Adrenal gland (tissue), 5 donors: Measurements from ENCODE around the gene FKBP2.

Experiments
- CTCF ChIP-seq, 6 experiments: fragments of 450-650 bp in 4 of 6; fragments of 200-600 bp in 2 of 6; sonication (generic) in 1 of 6; IDR thresholded peaks; 1 replicate in 5 of 6; 2 replicates in 1 of 6; pipeline versions ENCODE4 v1.5.1 to v1.8.0; 2016 to 2021; ENCODE audit warnings: antibody characterized with exemption in 6 of 6, mild to moderate bottlenecking in 2 of 6, moderate library complexity in 1 of 6
- POLR2A ChIP-seq, 2 donors: fragments of 450-650 bp; IDR thresholded peaks; one replicate each; pipeline ENCODE4 v1.6.1; 2017; ENCODE audit warnings: antibody characterized with exemption in 2 of 2, mild to moderate bottlenecking in 2 of 2, moderate library complexity in 1 of 2
- donor health status: DM: no; HTN: no; CAD: no.

- no peak for TF ChIP-seq CTCF (IDR thresholded peaks at IDR 0.05)
- no peak for TF ChIP-seq POLR2A (IDR thresholded peaks at IDR 0.05)
Measured at GRCh38 chr11:64258356-64258755, 17.5 kb downstream of the FKBP2 start.
